Panc1 (cell line): ENCODE data around the gene MAGI2. TPM values are rescaled to one million over a fixed set of nuclear protein-coding genes. Genes with fewer than 3 reads are reported as not detected.
A peak's percentile ranks its signal among the peaks of the same experiment; 100 is the strongest.

ENCODE experiments used
- ATAC-seq: fragments of 200-7000 bp; cut with Tn5 transposase; 2 replicates; pipeline ENCODE4 v1.9.1; 2020; ENCODE audit warnings: mild to moderate bottlenecking, moderate library complexity
- BruUV-seq: library from RNA; stranded (reverse); fragments of 400-500 nt; replicated peaks from 2 replicates; lab custom pipeline; 2021; lab: Mats Ljungman, UMichigan
- CTCF ChIA-PET: fragments of 300-600 bp; sonication (Branson Sonifier 250); formaldehyde crosslinking; loops from one replicate; lab custom pipeline; 2022; ENCODE audit warnings: antibody characterized with exemption; lab: Charles Lee
- POLR2A ChIA-PET: fragments of 300-600 bp; sonication (Branson Sonifier 250); formaldehyde crosslinking; loops from one replicate; lab custom pipeline; 2022; ENCODE audit warnings: antibody characterized with exemption; lab: Charles Lee
- DNase-seq: peaks from one replicate; pipeline ENCODE4 v3.0.0-alpha.2; 2010; ENCODE audit warnings: low read depth, low spot score
- H3K27ac ChIP-seq: 2 replicates; pipeline ENCODE4 v1.5.1; 2011; ENCODE audit warnings: mild to moderate bottlenecking, low read length, inconsistent platforms
- H3K27me3 ChIP-seq: fragments of 200-500 bp; sonication (Bioruptor generic); 2 replicates; pipeline ENCODE4 v1.6.0; 2014; ENCODE audit warnings: low read length, inconsistent platforms; ENCODE audit not compliant: control insufficient read depth, insufficient read depth
- H3K36me3 ChIP-seq: fragments of 200-500 bp; sonication (Bioruptor generic); 2 replicates; pipeline ENCODE4 v1.5.1; 2014; ENCODE audit warnings: inconsistent platforms, mild to moderate bottlenecking, low read length, moderate library complexity; ENCODE audit not compliant: control insufficient read depth, insufficient read depth
- H3K4me1 ChIP-seq: 2 replicates; pipeline ENCODE4 v1.5.1; 2011; ENCODE audit warnings: inconsistent platforms, mild to moderate bottlenecking, low read length, moderate library complexity; ENCODE audit not compliant: control insufficient read depth, insufficient read depth
- H3K4me3 ChIP-seq, 2 experiments: 2 replicates each; pipeline ENCODE4 v1.5.1; 2011 to 2012; ENCODE audit warnings: low read depth in 2 of 2, low read length in 2 of 2, mild to moderate bottlenecking in 2 of 2, inconsistent platforms in 1 of 2, moderate library complexity in 1 of 2
- H3K9me3 ChIP-seq: fragments of 200-500 bp; sonication (Bioruptor generic); 2 replicates; pipeline ENCODE4 v1.5.1; 2014; ENCODE audit warnings: low read depth, mild to moderate bottlenecking, inconsistent platforms, low read length, moderate library complexity; ENCODE audit not compliant: control insufficient read depth, insufficient read depth
- CTCF ChIP-seq: fragments of 450-650 bp; IDR thresholded peaks from 2 replicates; pipeline ENCODE4 v1.5.1; 2017; ENCODE audit warnings: mild to moderate bottlenecking
- POLR2AphosphoS5 ChIP-seq: IDR thresholded peaks from 2 replicates; pipeline ENCODE4 v1.6.1; 2012; ENCODE audit warnings: mild to moderate bottlenecking, low read depth, low read length, moderate library complexity
- REST ChIP-seq, 2 experiments: IDR thresholded peaks; 2 replicates each; pipeline ENCODE4 v1.6.1; 2011 to 2012; ENCODE audit warnings: low read depth in 2 of 2, control low read depth in 1 of 2, low read length in 1 of 2, mild to moderate bottlenecking in 1 of 2, moderate library complexity in 1 of 2; ENCODE audit not compliant: insufficient read depth in 1 of 2
- SIN3A ChIP-seq: IDR thresholded peaks from 2 replicates; pipeline ENCODE4 v1.6.1; 2012; ENCODE audit warnings: low read depth, mild to moderate bottlenecking, low read length, moderate library complexity, borderline replicate concordance; ENCODE audit not compliant: insufficient read depth
- TCF7L2 ChIP-seq: IDR thresholded peaks from 2 replicates; pipeline ENCODE4 v1.6.1; 2011; ENCODE audit warnings: mild to moderate bottlenecking, low read depth, low read length, inconsistent platforms
- in situ Hi-C: cut with HindIII; loops from 2 replicates; pipeline ENCODE4 v1.10.0; 2016; ENCODE audit warnings: low sequenced_read_pairs, low pct_unique_long_range_greater_than_20kb
- intact Hi-C: fragments of 100-400 bp; cut with micrococcal nuclease; formaldehyde crosslinking; loops from one replicate; pipeline ENCODE4 v1.10.0; 2022; ENCODE audit not compliant: unreplicated experiment
- total RNA-seq: library from RNA; stranded (reverse); gene quantifications from one replicate; pipeline ENCODE4 v1.2.1, GENCODE V29; 2021; ENCODE audit not compliant: unreplicated experiment

The MAGI2 gene
- total RNA-seq, 1 experiment from 2014 or later, result 5.4 TPM

DNA sequence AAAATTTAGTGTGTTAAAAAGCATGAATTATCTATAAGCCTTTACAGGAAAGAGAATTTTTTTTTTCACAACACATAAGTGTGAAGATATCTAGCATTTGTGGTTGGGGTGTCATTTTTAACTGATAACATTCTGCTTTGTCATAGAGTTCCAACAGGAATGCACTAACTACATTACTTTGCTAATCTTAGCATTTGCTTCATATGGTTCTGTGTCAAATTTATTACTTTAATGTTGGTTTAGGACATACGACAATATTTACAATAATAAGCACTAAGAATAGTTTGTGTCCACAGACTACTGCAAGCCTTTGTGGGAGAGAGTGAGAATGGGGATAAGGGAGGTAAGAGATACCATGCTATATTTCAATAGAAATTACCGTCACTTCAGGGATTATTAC is 40.6 kb upstream of the MAGI2 start:
- Histone ChIP-seq H3K4me1 (no peaks in the 10 kb centered on the region), H3K27ac (no peak overlapping the region), H3K27me3 (no peaks in the 10 kb centered on the region), H3K36me3 (no peaks in the 10 kb centered on the region), H3K9me3 (no peaks in the 10 kb centered on the region), H3K4me3 (no peak overlapping the region)
- in situ Hi-C loops (no loop called here), intact Hi-C loops (no loop called here)
- DNase-seq (no peak), ATAC-seq (no peak)
- ChIA-PET POLR2A (no interaction called here), CTCF (no interaction called here)
- TF ChIP-seq POLR2AphosphoS5 (no peak), CTCF (no peak), SIN3A (no peak), TCF7L2 (no peak), REST (IDR thresholded peaks at IDR 0.05; ENCODE audit: insufficient read depth in 1 of 2, low read depth in 2 of 2, low read length in 1 of 2) (no peak)
- no TSS peak for BruUV-seq

GRCh38 chr7:79489371-79489770 is 35.9 kb upstream of the MAGI2 start:
- CTCF ChIA-PET, result no interaction called here
- in situ Hi-C loops (no loop called here), intact Hi-C loops (no loop called here)
- no peak for DNase-seq
- ATAC-seq, result no peak
- no peak for TF ChIP-seq POLR2AphosphoS5
- TF ChIP-seq REST (IDR thresholded peaks at IDR 0.05; ENCODE audit: insufficient read depth in 1 of 2, low read depth in 2 of 2, low read length in 1 of 2), result no peak
- no peak for TF ChIP-seq CTCF
- no peak for TF ChIP-seq TCF7L2
- no peak for TF ChIP-seq SIN3A
- POLR2A ChIA-PET, result no interaction called here
- no TSS peak for BruUV-seq
- no peak overlapping the region for H3K4me3 ChIP-seq
- no peaks in the 10 kb centered on the region for H3K9me3 ChIP-seq
- H3K27ac ChIP-seq, result peak overlapping the region; percentile 6; the same call in 1 of the 2 replicates
- no peaks in the 10 kb centered on the region for H3K27me3 ChIP-seq
- H3K4me1 ChIP-seq, result no peaks in the 10 kb centered on the region
- no peaks in the 10 kb centered on the region for H3K36me3 ChIP-seq
